ENCODE data around the gene ARL13B. TPM values are rescaled to one million over a fixed set of nuclear protein-coding genes. Genes with fewer than 3 reads are reported as not detected.

The ARL13B gene
- total and polyA plus RNA-seq, 2 of the 13 experiments (the other 11 are each of a cell fraction or from before 2014, with no cell fraction given), result 2.2 to 9.6 TPM

- TF ChIP-seq POGZ (CRISPR knock-in tag; IDR thresholded peaks at IDR 0.05), result 0 out of 2 replicates have a peak, but pooled peaks have one; percentile 17
- peak; percentile 45; the same call in 1 of the 2 replicates for TF ChIP-seq NFYB (CRISPR knock-in tag; IDR thresholded peaks at IDR 0.05)
- TF ChIP-seq HNF4A (CRISPR knock-in tag; IDR thresholded peaks at IDR 0.05), result 0 out of 2 replicates have a peak, but pooled peaks have one; percentile 12
- TF ChIP-seq, protein P1, sequence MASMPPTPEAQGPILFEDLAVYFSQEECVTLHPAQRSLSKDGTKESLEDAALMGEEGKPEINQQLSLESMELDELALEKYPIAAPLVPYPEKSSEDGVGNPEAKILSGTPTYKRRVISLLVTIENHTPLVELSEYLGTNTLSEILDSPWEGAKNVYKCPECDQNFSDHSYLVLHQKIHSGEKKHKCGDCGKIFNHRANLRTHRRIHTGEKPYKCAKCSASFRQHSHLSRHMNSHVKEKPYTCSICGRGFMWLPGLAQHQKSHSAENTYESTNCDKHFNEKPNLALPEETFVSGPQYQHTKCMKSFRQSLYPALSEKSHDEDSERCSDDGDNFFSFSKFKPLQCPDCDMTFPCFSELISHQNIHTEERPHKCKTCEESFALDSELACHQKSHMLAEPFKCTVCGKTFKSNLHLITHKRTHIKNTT (CRISPR knock-in tag; IDR thresholded peaks at IDR 0.05), result no peak
- no peak for TF ChIP-seq ZBTB39 (CRISPR knock-in tag; IDR thresholded peaks at IDR 0.05)
Observed at GRCh38 chr3:94083261-94083660, 103.3 kb downstream of the ARL13B start (continued).

DNA sequence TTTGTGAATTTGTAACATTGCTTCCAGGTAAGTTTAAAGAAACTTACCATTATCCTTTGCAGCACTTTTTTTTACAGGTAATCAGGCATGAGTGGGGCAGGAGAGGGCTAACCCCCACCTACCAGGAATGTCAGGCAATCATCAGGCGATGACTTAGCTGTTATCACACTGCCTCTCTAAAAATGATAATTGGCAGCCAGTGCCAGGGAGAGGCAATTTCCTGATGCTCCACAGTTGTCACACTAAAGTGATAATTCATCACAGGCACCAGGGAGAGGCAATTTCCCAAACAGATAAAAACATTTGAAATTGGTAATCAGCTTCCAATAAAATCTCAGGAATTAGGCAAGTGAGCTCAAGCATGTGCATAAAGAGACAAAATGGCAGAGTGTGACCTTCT is 109.2 kb downstream of the ARL13B start:
- H3K9ac ChIP-seq (ENCODE audit: insufficient read depth, low read depth, low read length), result no peak overlapping the region
- DNase-seq (ENCODE audit: low spot score) (no peak), FAIRE-seq (no peak), ATAC-seq (no peak)
- BruUV-seq (replicated peaks), result no TSS peak
- no peaks in the 10 kb centered on the region for H4K20me1 ChIP-seq (ENCODE audit: insufficient read depth, low read length)
- in situ Hi-C loops (cut with HindIII; ENCODE audit: extremely low pct_ligation_motif_present, low pct_unique_long_range_greater_than_20kb), result no loop called here
- H3K4me1 ChIP-seq (ENCODE audit: insufficient read depth, low read length), result no peaks in the 10 kb centered on the region
- no peak overlapping the region for H3K4me3 ChIP-seq (replicated peaks in 1 of 3; ENCODE audit: insufficient read depth in 1 of 3, low read depth in 2 of 3, low read length in 3 of 3)
- H3K27me3 ChIP-seq (ENCODE audit: control insufficient read depth in 1 of 2, insufficient read depth in 2 of 2, low read length in 2 of 2), result no peaks in the 10 kb centered on the region
- H3K27ac ChIP-seq (ENCODE audit: extremely low read length, insufficient read depth, low read length), result no peak overlapping the region
- POLR2A ChIA-PET, result no interaction called here
- 91% methylated on average over 1 of the region's 1 CpG for WGBS (ENCODE audit: low lambda C conversion rate)
- no peak overlapping the region for H3K4me2 ChIP-seq (ENCODE audit: low read depth, low read length)
- no peak overlapping the region for H2AFZ ChIP-seq (ENCODE audit: low read length)
- intact Hi-C loops (cut with micrococcal nuclease; ENCODE audit: unreplicated experiment), result no loop called here
- peaks cover 0 to 6% of the 10 kb centered on the region in 2 experiments; a peak in 2 of 5 replicates for H3K36me3 ChIP-seq (replicated peaks in 1 of 2; ENCODE audit: control insufficient read depth in 1 of 2, insufficient read depth in 2 of 2, low read length in 2 of 2)
- CTCF ChIA-PET (ENCODE audit: low intra/inter-chr PET ratio, low total read pairs), result no interaction called here
- no peaks in the 10 kb centered on the region for H3K79me2 ChIP-seq (ENCODE audit: insufficient read depth, low read length)
- no peaks in the 10 kb centered on the region for H3K9me3 ChIP-seq (ENCODE audit: low read length)
- no peak for TF ChIP-seq ADNP (CRISPR knock-in tag; IDR thresholded peaks at IDR 0.05)
- no peak for TF ChIP-seq ZNF775 (CRISPR knock-in tag; IDR thresholded peaks at IDR 0.05; ENCODE audit: borderline replicate concordance)
- TF ChIP-seq KDM6A (CRISPR knock-in tag; IDR thresholded peaks at IDR 0.05; ENCODE audit: low read depth), result no peak
- no peak for TF ChIP-seq YEATS4 (CRISPR knock-in tag; IDR thresholded peaks at IDR 0.05; ENCODE audit: borderline replicate concordance)
- TF ChIP-seq, protein P2, sequence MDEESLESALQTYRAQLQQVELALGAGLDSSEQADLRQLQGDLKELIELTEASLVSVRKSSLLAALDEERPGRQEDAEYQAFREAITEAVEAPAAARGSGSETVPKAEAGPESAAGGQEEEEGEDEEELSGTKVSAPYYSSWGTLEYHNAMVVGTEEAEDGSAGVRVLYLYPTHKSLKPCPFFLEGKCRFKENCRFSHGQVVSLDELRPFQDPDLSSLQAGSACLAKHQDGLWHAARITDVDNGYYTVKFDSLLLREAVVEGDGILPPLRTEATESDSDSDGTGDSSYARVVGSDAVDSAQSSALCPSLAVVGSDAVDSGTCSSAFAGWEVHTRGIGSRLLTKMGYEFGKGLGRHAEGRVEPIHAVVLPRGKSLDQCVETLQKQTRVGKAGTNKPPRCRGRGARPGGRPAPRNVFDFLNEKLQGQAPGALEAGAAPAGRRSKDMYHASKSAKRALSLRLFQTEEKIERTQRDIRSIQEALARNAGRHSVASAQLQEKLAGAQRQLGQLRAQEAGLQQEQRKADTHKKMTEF (CRISPR knock-in tag; IDR thresholded peaks at IDR 0.05), result no peak
- no peak for TF ChIP-seq BRCA1 (CRISPR knock-in tag; IDR thresholded peaks at IDR 0.05)
- TF ChIP-seq REST (IDR thresholded peaks at IDR 0.05; ENCODE audit: borderline replicate concordance in 1 of 2, low read depth in 1 of 2, low read length in 2 of 2), result no peak
- no peak for TF ChIP-seq CCDC6 (CRISPR knock-in tag; IDR thresholded peaks at IDR 0.05)
- no peak for TF ChIP-seq EP300 (IDR thresholded peaks at IDR 0.05; ENCODE audit: low read depth in 2 of 2, low read length in 2 of 2)
- TF ChIP-seq EP300 (CRISPR knock-in tag; IDR thresholded peaks at IDR 0.05; ENCODE audit: borderline replicate concordance), result no peak
- no peak for TF ChIP-seq ZNF510 (CRISPR knock-in tag; IDR thresholded peaks at IDR 0.05; ENCODE audit: low read depth)
